Panc1 (cell line): Measurements from ENCODE around the gene HES2. TPM values are rescaled to one million over a fixed set of nuclear protein-coding genes. Genes with fewer than 3 reads are reported as not detected.

Experiments
- ATAC-seq: fragments of 200-7000 bp; cut with Tn5 transposase; 2 replicates; pipeline ENCODE4 v1.9.1; 2020; ENCODE audit warnings: mild to moderate bottlenecking, moderate library complexity
- BruUV-seq: library from RNA; stranded (reverse); fragments of 400-500 nt; replicated peaks from 2 replicates; lab custom pipeline; 2021; lab: Mats Ljungman, UMichigan
- CTCF ChIA-PET: fragments of 300-600 bp; sonication (Branson Sonifier 250); formaldehyde crosslinking; loops from one replicate; lab custom pipeline; 2022; ENCODE audit warnings: antibody characterized with exemption; lab: Charles Lee
- POLR2A ChIA-PET: fragments of 300-600 bp; sonication (Branson Sonifier 250); formaldehyde crosslinking; loops from one replicate; lab custom pipeline; 2022; ENCODE audit warnings: antibody characterized with exemption; lab: Charles Lee
- DNase-seq: peaks from one replicate; pipeline ENCODE4 v3.0.0-alpha.2; 2010; ENCODE audit warnings: low read depth, low spot score
- H3K27ac ChIP-seq: 2 replicates; pipeline ENCODE4 v1.5.1; 2011; ENCODE audit warnings: mild to moderate bottlenecking, low read length, inconsistent platforms
- H3K27me3 ChIP-seq: fragments of 200-500 bp; sonication (Bioruptor generic); 2 replicates; pipeline ENCODE4 v1.6.0; 2014; ENCODE audit warnings: low read length, inconsistent platforms; ENCODE audit not compliant: control insufficient read depth, insufficient read depth
- H3K36me3 ChIP-seq: fragments of 200-500 bp; sonication (Bioruptor generic); 2 replicates; pipeline ENCODE4 v1.5.1; 2014; ENCODE audit warnings: inconsistent platforms, mild to moderate bottlenecking, low read length, moderate library complexity; ENCODE audit not compliant: control insufficient read depth, insufficient read depth
- H3K4me1 ChIP-seq: 2 replicates; pipeline ENCODE4 v1.5.1; 2011; ENCODE audit warnings: inconsistent platforms, mild to moderate bottlenecking, low read length, moderate library complexity; ENCODE audit not compliant: control insufficient read depth, insufficient read depth
- H3K4me3 ChIP-seq, 2 experiments: 2 replicates each; pipeline ENCODE4 v1.5.1; 2011 to 2012; ENCODE audit warnings: low read depth in 2 of 2, low read length in 2 of 2, mild to moderate bottlenecking in 2 of 2, inconsistent platforms in 1 of 2, moderate library complexity in 1 of 2
- H3K9me3 ChIP-seq: fragments of 200-500 bp; sonication (Bioruptor generic); 2 replicates; pipeline ENCODE4 v1.5.1; 2014; ENCODE audit warnings: low read depth, mild to moderate bottlenecking, inconsistent platforms, low read length, moderate library complexity; ENCODE audit not compliant: control insufficient read depth, insufficient read depth
- POLR2AphosphoS5 ChIP-seq: IDR thresholded peaks from 2 replicates; pipeline ENCODE4 v1.6.1; 2012; ENCODE audit warnings: mild to moderate bottlenecking, low read depth, low read length, moderate library complexity
- SIN3A ChIP-seq: IDR thresholded peaks from 2 replicates; pipeline ENCODE4 v1.6.1; 2012; ENCODE audit warnings: low read depth, mild to moderate bottlenecking, low read length, moderate library complexity, borderline replicate concordance; ENCODE audit not compliant: insufficient read depth
- TCF7L2 ChIP-seq: IDR thresholded peaks from 2 replicates; pipeline ENCODE4 v1.6.1; 2011; ENCODE audit warnings: mild to moderate bottlenecking, low read depth, low read length, inconsistent platforms
- in situ Hi-C: cut with HindIII; loops from 2 replicates; pipeline ENCODE4 v1.10.0; 2016; ENCODE audit warnings: low sequenced_read_pairs, low pct_unique_long_range_greater_than_20kb
- intact Hi-C: fragments of 100-400 bp; cut with micrococcal nuclease; formaldehyde crosslinking; loops from one replicate; pipeline ENCODE4 v1.10.0; 2022; ENCODE audit not compliant: unreplicated experiment
- total RNA-seq: library from RNA; stranded (reverse); gene quantifications from one replicate; pipeline ENCODE4 v1.2.1, GENCODE V29; 2021; ENCODE audit not compliant: unreplicated experiment
- TF ChIP-seq, protein P1 (sequence below): fragments of 450-650 bp; IDR thresholded peaks from 2 replicates; pipeline ENCODE4 v1.5.1; 2017; ENCODE audit warnings: mild to moderate bottlenecking
- TF ChIP-seq, protein P2 (sequence below), 2 experiments: IDR thresholded peaks; 2 replicates each; pipeline ENCODE4 v1.6.1; 2011 to 2012; ENCODE audit warnings: low read depth in 2 of 2, control low read depth in 1 of 2, low read length in 1 of 2, mild to moderate bottlenecking in 1 of 2, moderate library complexity in 1 of 2; ENCODE audit not compliant: insufficient read depth in 1 of 2

Gene HES2
- total RNA-seq, 1 experiment from 2014 or later, result 11.1 TPM

DNA sequence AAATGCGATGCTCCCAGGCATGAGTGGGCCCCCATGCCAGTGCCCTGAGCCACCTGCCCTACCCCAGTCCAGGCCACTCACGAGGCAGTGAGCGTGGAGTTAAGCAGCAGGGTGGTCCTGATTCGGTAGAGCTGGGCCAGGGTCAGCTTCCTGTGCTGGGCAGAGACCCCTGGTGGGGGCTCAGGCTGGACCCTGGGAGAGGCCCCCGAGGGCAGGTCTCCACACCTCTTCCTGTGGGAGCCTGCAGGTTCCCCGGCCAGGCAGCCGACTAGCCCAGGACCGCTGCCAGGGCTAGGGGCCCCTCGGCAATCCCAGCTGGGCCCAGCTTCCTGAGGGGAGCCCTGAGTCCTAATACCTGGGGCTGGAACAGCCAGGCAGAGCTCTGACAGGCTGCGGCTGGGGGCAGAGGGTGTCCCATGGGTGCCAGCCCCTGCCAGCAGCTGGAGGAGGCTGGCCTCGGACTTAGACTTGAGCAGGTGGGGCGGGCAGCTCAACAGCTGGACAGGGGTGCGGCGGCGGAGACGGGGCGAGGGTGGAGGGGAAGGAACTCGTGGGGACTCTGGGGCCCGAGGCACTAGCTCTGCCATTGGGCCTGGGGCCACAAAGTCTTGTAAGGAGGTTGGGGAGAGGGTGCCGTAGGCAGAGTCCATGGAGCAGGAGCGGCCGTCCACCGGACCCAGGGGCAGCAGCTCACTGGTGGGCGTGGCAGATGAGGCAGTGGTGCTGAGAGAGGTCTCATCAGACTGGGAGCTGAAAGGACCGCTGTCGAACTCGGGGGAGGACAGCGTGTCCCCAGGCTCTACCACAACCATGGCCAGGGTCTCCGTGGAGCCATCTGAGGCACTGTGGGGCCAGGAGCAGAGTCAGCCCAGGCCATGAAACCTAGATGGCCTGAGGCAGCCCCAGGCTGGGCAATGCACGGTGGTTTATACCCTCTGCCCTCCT is 48.3 kb upstream of the HES2 start:
- no peak for ATAC-seq
- intact Hi-C loops (no loop called here), in situ Hi-C loops (no loop called here)
- Histone ChIP-seq H3K27ac (no peak overlapping the region), H3K27me3 (no peaks in the 10 kb centered on the region), H3K4me3 (no peak overlapping the region), H3K9me3 (no peaks in the 10 kb centered on the region), H3K4me1 (no peaks in the 10 kb centered on the region; the same call in 1 of the 2 replicates), H3K36me3 (no peaks in the 10 kb centered on the region)
- ChIA-PET POLR2A (no interaction called here), CTCF (interaction anchor here (0.5 kb wide), 1 partner anchor 32 kb away, joined by 3 read pairs; no protein-coding TSS in a partner anchor)
- no peak for DNase-seq
- TF ChIP-seq, protein P1, sequence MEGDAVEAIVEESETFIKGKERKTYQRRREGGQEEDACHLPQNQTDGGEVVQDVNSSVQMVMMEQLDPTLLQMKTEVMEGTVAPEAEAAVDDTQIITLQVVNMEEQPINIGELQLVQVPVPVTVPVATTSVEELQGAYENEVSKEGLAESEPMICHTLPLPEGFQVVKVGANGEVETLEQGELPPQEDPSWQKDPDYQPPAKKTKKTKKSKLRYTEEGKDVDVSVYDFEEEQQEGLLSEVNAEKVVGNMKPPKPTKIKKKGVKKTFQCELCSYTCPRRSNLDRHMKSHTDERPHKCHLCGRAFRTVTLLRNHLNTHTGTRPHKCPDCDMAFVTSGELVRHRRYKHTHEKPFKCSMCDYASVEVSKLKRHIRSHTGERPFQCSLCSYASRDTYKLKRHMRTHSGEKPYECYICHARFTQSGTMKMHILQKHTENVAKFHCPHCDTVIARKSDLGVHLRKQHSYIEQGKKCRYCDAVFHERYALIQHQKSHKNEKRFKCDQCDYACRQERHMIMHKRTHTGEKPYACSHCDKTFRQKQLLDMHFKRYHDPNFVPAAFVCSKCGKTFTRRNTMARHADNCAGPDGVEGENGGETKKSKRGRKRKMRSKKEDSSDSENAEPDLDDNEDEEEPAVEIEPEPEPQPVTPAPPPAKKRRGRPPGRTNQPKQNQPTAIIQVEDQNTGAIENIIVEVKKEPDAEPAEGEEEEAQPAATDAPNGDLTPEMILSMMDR, result no peak
- no TSS peak for BruUV-seq

DNA sequence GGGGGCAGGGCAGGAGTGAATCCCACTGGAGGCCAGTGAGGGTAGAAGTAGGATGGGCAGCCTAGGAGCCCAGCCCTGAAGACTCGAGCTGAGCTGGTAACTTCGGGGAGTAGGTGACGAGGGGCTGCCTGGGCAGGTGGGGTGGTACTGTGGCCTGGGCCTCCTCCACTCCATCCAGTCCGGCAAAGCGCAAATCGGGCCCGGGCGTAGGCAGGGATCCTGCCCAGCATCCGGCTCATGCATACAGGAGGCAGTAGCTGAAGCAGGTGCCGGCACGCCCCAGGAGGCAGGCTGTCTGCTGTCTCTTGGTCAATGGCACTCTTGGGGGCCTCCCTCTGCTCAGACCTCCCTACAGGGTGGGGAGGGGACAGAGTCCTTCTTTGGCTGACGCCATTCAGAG is 47.5 kb upstream of the HES2 start:
- Histone ChIP-seq H3K36me3 (no peaks in the 10 kb centered on the region), H3K27ac (no peak overlapping the region), H3K4me1 (no peaks in the 10 kb centered on the region; the same call in 1 of the 2 replicates), H3K4me3 (no peak overlapping the region), H3K27me3 (no peaks in the 10 kb centered on the region), H3K9me3 (no peaks in the 10 kb centered on the region)
- ATAC-seq, result no peak
- CTCF ChIA-PET, result no interaction called here
- no peak for TF ChIP-seq TCF7L2
- no peak for TF ChIP-seq SIN3A
- TF ChIP-seq, protein P1, result no peak
- TF ChIP-seq POLR2AphosphoS5, result no peak
- TF ChIP-seq, protein P2, sequence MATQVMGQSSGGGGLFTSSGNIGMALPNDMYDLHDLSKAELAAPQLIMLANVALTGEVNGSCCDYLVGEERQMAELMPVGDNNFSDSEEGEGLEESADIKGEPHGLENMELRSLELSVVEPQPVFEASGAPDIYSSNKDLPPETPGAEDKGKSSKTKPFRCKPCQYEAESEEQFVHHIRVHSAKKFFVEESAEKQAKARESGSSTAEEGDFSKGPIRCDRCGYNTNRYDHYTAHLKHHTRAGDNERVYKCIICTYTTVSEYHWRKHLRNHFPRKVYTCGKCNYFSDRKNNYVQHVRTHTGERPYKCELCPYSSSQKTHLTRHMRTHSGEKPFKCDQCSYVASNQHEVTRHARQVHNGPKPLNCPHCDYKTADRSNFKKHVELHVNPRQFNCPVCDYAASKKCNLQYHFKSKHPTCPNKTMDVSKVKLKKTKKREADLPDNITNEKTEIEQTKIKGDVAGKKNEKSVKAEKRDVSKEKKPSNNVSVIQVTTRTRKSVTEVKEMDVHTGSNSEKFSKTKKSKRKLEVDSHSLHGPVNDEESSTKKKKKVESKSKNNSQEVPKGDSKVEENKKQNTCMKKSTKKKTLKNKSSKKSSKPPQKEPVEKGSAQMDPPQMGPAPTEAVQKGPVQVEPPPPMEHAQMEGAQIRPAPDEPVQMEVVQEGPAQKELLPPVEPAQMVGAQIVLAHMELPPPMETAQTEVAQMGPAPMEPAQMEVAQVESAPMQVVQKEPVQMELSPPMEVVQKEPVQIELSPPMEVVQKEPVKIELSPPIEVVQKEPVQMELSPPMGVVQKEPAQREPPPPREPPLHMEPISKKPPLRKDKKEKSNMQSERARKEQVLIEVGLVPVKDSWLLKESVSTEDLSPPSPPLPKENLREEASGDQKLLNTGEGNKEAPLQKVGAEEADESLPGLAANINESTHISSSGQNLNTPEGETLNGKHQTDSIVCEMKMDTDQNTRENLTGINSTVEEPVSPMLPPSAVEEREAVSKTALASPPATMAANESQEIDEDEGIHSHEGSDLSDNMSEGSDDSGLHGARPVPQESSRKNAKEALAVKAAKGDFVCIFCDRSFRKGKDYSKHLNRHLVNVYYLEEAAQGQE (IDR thresholded peaks at IDR 0.05; ENCODE audit: insufficient read depth in 1 of 2, low read depth in 2 of 2, low read length in 1 of 2), result no peak
- POLR2A ChIA-PET, result no interaction called here
- no TSS peak for BruUV-seq
- intact Hi-C loops (no loop called here), in situ Hi-C loops (no loop called here)
- no peak for DNase-seq
